Measurements from ENCODE around the gene PDIA2.
A peak's percentile ranks its signal among the peaks of the same experiment; 100 is the strongest.

Gene PDIA2

GRCh38 chr16:280991-281659 is 1.8 kb upstream of the PDIA2 start:
- DNase-seq (ENCODE audit: low spot score) = no peak

DNA sequence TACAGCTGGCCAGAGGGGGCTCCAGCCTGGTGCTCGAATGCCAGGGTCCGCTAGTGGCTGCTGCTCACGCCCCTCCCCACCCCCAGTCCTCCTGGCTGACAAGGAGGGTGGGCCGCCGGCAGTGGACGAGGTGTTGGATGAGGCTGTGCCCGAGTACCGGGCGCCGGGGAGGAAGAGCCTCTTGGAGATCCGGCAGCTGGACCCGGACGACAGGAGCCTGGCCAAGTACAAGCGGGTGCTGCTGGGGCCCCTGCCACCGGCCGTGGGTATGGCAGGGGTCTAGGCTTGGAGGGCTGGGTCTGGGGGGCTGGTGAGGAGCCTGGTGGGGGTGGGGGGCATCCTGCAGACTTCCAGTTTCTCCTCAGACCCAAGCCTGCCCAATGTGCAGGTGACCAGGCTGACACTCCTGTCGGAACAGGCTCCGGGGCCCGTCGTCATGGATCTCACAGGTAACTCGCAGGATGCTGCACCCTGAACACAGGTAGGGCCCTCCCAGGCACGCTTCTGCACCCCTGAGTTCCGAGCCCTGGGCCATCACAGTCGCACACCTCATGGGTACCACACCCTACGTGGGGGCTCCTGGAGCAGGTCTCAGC is 1.2 kb upstream of the PDIA2 start:
- DNase-seq (ENCODE audit: low spot score) = no peak

GRCh38 chr16:282491-282890 is 473 bp upstream of the PDIA2 start:
- no peak for DNase-seq (ENCODE audit: low spot score)

DNA sequence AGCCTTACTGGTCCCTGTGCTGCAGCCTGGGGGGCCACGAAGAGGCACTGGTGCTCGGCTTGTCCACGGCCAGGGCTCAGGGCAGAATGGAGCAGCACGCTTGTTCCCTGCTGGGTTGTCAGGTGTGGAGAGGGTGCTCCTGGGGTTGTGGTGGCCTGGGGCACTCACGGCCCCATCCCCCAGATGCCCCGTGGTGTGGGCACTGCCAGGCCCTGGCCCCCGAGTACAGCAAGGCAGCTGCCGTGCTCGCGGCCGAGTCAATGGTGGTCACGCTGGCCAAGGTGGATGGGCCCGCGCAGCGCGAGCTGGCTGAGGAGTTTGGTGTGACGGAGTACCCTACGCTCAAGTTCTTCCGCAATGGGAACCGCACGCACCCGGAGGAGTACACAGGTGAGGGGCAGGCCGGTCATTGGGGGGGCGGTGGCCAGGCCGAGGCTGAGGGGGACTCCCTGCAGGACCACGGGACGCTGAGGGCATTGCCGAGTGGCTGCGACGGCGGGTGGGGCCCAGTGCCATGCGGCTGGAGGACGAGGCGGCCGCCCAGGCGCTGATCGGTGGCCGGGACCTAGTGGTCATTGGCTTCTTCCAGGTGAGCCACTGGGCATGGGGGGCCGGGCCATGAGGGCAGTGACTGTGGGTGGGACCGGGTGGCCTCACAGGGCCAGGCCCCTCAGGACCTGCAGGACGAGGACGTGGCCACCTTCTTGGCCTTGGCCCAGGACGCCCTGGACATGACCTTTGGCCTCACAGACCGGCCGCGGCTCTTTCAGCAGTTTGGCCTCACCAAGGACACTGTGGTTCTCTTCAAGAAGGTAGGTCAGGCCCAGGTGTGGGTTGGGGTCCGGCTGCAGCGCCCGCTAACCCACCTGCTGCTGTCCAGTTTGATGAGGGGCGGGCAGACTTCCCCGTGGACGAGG is 1.5 kb downstream of the PDIA2 start:
- no peak for DNase-seq (ENCODE audit: low spot score)

- no peak for DNase-seq (ENCODE audit: low spot score)
These were observed 2.4 kb downstream of the PDIA2 start for GRCh38 chr16:285146-286055.

- no peak for DNase-seq (ENCODE audit: low spot score)
These were observed 3.7 kb downstream of the PDIA2 start for GRCh38 chr16:286491-287297.

DNA sequence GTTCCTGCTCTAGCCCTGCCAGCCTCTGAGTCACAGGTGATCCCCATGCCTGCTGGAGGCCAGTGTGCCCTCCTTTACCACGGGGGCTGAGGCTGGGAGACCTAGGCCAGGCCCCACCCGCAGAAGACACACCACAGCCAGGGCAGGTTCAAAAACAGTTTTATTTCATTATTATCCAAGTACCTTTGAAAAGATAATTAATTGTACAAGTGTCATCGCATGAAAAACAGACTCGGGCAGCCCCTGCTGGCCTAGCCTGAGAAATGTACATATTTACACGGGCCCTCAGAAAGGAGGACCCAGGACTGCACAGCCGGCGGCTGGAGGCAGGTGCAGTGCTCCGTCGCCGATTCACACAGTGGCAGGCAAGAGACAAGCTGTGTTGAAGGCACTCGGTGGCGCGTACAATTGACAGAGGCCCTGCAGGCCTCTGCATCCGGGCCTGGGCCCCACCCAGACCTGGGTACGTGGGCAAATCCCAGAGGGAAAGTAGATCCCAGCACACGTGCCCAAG is 4.4 kb downstream of the PDIA2 start:
- peak; percentile 33 for DNase-seq (ENCODE audit: low spot score)

GRCh38 chr16:287981-288920 is 5.3 kb downstream of the PDIA2 start:
- no peak for DNase-seq (ENCODE audit: low spot score)

- DNase-seq (ENCODE audit: low spot score) = no peak
These were observed 6.5 kb downstream of the PDIA2 start for GRCh38 chr16:289395-289997.

DNA sequence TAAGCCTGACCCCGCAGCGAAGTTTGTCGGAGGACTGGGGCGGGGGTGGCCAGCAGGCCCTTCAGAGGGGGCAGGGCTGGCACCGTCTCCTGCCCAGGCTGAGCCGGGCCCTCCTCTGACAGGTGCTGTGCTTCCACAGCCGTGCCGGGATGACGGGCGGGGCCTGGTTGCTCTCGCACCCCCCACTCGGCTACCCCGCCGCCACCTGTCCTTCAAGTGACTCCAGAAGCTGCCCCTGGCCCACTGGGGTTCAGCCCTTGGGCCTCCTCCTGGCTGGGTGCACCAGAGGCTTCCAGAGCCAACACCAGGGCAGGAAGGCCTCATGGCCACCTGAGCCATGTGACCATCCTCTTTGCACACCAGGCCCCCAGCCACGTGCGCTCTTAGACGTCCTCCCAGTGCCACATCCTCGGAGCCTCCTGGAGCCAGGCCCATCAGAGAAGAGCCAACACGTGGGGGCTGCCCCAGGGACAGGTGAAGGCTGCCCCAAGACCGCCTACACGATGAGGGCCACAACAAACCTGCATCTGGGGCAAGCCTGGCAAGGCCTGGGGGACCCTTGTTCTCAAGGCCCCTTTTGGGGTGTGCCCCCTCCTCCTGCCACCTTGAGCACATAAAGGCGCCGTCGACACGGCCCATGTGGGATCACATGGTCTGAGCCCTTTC is 7.2 kb downstream of the PDIA2 start:
- DNase-seq (ENCODE audit: low spot score) = no peak

DNA sequence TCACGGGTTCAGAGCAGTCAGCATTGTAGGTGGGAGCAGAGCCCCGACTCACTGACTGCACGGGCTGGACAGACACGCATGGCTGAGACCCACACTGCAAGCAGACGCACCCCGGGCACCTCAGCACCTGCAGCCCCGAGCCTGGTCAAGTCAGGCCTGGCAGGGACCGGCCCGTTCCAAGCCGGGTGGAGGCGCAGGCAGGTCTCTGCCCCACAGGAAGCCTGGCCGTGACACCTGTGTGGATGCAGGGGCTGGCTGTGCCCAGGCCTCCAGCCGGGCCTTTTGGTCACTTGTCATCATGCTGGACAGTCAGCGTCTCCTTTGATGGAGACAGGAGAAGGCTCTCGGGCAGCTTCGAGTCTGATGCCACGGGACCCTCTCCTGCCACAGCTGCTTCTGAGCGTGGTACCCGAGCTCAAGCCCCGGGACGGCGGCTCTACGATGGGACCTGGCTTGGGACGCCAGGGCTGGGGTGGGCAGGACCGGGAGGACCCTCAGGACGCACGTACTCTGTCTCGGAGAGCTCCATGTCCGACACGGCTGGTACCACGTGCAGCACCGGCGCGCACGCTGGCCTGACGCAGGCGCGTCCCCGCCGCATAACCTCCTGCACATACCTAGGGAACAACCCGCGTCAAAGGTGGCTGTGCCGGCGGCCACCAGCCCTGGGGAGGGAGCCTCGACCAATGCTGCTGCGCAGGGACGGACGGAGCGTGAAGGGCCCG is 7.9 kb downstream of the PDIA2 start:
- DNase-seq (ENCODE audit: low spot score) = no peak

GRCh38 chr16:291539-291938 is 8.6 kb downstream of the PDIA2 start:
- DNase-seq (ENCODE audit: low spot score) = no peak

- no peak for DNase-seq (ENCODE audit: low spot score)
These were observed 10.2 kb downstream of the PDIA2 start for GRCh38 chr16:293043-293775.

DNA sequence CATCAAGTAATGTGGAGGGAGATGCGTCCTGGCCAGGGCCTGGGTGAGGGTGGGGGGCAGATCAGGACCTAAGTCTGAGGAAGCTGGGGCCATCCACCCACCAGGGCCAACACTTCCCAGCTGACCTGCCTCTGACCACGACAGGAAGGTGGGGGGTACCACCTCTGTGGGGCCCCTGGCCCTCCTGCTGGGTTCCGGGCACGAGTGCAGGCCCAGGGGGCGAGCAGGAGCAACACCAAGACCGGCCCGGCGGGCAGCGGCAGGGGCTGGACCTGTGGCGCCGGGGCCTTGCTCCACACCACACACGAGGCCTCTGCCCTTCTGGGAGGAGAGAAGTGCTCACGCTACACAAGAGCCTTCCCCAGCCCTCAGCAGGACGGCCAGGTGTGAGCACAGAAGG is 13.3 kb downstream of the PDIA2 start:
- no peak for DNase-seq (ENCODE audit: low spot score)

- DNase-seq (ENCODE audit: low spot score) = no peak
These were observed 14.0 kb downstream of the PDIA2 start for GRCh38 chr16:296806-297510.

- DNase-seq (ENCODE audit: low spot score) = no peak
These were observed 14.9 kb downstream of the PDIA2 start for GRCh38 chr16:297832-298231.

GRCh38 chr16:301235-301634 is 18.3 kb downstream of the PDIA2 start:
- DNase-seq (ENCODE audit: low spot score) = no peak

Measured in NAMALWA (cell line).